NCI-H1048 (cell line): ENCODE data around the gene WDR82.
A peak's percentile ranks its signal among the peaks of the same experiment; 100 is the strongest.

Experiments
- DNase-seq: peaks from one replicate; lab custom pipeline; 2025; lab: John Stamatoyannopoulos, UW

The WDR82 gene

DNA sequence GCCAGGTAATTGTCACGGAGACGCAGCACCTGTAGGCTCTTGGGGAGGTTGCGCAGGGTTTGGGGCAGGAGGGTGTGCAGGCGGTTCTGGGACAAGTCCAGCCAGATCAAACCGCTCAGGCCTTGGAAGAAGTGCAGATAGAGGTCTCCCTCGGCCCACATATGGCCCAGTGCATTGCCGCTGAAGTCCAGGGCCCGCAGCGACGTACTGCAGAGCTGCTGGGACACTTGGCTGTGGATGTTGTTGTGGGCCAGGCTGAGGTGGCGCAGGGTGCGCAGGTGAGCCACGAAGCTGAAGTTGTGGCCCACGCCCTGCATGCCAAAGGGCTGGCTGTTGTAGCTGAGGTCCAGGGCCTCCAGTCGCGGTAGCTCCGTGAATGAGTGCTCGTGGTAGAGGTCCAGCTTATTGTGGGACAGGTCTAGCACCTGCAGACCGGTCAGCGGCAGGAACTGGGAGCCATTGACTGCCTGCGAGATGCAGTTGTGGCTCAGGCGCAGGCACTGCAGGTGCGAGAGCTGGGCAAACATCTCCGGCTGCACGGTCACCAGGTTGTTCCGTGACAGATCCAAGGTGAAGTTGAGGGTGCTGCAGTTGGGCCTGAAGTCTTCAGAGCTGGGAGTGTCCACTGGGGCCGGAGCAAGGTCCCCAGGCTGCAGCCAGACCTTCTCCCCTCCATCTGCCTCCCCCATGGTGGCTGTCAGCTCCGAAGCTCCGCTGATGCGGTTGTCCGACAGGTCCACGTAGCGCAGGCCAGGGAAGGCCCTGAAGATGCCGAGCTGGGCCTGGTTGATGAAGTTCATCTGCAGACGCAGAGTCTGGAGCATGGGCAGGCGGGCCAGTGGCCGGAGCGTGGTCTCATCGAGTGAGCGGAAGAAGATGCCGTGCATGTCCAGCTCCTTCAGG lies 55.9 kb downstream of the WDR82 start:
- no peak for DNase-seq

DNA sequence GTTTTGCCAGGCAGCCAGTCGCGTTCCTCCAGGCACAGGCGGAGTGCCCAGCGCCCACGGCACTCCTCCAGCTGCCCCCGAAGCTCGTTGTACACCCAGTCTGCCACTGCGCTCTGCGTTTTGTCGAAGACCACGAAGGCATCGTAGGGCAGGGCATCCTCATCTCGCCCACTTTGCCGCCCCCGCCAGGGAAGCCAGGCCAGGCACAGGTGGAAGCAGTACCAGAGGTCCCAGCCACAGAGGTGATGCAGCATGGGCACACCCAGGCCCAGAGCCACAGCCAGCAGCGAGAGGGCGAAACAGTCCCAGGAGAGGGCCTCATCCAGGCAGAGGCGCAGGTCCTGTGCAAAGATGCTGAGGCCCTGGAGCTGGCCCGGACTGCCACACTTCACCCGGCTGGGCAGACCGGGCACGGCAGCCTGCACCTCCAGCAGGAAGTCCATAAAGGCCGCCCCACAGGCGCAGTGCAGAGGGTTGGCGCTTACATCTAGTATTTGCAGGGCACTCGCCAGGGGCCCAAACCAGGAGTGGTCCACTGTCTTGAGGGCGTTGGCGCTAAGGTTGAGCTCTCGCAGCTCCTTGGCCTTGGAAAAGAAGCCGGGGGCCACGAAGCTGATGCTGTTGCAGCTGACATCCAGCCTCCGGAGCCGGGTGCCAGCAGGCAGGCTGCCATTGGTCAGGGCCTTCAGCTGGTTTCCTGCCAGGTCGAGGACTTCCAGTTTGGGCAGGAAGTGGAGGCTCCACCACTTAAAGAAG lies 56.7 kb downstream of the WDR82 start:
- no peak for DNase-seq

DNA sequence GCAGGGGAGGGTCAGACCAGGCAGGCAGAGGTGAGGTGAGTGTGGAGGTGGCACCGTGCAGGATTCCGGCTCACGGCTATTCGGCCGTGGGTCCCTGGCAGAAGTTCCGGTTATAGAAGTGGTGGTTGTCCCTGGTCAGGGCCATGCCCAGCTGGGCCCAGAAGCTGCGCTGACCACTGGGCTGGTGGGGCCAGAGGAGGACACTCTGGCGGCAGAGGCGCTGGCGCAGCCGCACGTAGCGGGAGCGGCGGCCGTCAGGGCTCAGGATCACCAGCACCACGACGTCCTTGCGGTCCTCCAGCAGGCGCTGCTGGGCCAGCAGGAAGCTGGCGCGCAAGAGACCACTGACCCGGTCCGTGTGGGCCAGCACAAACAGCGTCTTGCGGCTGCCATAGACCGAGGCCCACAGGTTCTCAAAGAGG lies 57.3 kb downstream of the WDR82 start:
- DNase-seq: no peak

DNA sequence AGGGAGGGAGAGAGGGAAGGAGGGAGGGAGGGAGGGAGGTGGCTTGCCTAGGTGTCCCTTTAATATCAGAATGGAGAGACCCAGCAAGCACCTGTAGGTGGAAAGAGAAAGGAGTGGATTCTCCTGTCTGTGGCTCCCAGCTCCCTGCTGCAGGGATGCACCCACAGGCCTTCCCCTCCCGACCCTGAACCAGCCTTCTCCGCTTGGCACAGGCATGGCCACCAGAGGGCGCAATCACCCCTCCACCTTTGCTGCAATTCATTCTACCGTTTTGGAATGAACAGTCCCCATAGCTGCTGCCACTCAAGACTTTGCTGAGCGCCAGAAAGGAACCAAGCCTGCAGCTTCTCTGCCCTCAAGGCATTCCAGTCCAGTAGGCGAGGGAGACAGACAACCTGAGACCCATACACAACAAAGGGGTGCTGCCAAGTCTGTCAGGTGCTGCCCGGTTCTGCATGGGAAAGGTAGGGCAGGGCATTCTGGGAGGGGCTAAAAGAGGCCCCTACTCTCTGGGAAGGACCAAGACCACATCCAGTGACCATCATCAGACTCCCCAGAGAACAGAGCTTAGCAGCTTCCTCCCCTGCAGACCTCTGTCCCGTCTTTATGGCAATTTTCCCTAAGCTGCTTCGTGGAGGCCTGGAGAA lies 57.9 kb downstream of the WDR82 start:
- peak; percentile 39 for DNase-seq

DNA sequence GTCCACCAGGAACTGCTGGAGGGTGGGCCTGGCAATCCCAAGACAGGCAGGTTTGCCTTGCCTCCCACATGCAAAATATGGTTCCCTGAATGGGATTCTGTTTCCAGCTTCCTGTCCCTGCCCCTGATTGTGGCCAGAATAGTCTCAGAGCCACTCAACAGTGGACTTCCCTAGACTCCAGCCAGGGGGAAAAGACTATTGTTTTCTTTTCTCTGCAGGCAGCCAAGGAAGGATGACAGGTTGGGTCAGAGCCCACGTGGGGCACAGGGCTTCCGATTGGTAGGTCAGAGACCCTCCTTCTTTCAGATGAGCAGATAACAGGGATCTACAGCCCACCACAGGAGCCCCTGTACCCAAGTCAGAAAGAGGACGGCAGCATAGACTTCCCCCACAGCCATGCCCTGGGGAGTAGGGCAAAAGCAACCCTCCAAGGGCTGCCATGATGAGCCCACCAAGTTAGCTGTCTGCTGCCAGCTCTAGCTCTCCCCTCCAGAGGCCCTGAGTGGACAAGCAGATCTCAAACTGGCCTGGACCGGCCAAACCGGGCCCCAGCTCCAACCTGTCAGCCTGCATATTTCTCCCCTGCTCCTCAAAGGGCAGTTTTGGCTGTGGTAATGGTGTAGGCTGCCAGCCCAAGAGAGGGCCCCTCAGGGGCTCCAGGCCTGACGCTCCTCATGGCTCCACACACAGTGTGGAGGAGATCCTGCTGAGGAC lies 59.4 kb downstream of the WDR82 start:
- DNase-seq: no peak

DNA sequence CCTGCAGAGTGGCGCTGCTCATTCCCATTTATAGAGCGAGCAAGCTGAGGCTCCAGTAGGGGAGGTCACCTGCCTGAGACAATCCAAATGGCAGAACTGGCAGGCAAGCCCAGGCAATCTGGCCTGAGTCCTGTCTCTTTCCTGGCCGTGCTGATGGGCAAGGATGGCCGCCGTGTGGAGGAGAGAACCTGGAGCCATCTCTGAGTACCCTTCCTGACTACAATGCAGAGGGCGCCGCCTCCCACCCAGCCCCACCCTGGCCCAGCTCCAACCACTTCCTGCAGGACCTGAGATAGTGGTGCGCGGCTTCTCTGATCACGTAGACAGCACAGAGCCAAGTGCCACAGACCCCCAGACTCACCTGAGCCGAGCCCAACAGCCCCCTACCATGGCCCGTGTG lies 60.0 kb downstream of the WDR82 start:
- no peak for DNase-seq

DNA sequence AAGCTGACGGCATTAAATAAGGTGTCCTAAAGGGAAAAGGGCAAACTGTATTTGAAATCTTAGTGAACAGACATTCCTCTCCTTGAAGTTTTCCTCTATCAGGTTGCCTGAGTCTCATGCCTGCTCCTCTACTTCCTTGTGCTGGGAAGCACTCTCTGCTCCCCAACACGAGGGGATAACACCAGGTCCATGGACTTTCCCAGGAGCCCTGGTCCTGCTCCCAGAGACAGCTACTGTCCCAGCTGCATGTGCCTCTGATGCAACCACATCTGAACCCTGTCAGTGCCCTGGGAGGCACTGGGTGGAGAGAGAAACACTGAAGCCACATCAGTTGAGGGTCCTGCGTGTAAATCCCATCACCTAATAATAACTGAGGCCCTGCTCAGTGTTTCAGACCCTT lies 60.4 kb downstream of the WDR82 start:
- no peak for DNase-seq

DNA sequence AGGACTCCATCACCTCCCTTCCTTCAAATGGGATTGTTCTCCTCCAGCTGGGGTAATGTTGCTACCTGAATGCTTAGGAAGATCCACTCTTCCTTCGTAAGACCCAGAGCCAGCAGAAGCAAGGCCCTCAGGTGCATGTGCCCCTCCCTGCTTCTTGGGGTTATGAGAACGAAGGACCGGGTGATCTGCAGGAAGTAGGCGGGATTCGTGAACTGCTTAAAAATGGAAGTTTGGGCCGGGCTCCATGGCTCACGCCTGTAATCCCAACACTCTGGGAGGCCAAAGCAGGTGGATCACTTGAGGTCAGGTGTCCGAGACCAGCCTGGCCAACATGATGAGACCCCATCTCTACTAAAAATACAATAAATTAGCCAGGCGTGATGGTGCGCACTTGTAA lies 61.0 kb downstream of the WDR82 start:
- DNase-seq: no peak

DNA sequence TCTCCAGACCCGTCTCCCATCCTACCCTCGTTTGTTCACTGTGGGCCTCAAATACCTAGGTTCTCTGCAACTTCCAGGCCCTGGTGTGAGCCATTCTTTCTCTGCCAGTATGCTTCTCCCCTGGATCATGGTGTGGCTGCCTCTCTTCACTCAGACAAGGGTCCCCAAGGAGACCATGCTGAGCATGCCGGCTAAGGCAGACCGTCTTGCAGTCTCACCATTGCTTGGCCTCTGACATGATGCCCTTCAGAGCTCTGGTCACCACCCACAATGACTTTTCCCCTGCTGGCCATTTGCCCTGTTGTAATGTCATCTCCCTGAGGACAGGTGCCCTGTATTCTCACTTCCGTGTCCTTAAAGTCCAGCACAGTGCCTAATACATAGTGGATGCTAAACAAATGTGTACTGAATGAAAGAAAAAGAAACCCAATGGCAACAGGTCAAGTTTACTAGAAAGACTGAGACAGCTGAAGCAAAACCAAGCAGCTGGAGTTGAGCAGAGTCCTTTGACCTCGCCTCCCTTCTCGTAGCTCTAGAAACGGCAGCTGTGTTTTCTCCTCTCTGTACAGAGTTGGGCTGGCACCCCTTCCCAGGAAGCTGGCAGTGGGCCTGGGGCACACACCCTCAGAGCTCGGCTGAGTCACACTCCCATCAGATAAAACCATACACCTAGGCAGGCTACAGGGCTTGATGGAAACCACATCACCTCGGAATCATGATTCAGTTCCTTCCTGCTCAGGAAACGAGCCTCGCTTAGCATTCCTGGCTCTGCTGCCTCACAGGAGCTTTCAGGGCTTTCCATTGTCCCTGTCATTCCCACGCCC lies 61.7 kb downstream of the WDR82 start:
- DNase-seq: no peak

DNA sequence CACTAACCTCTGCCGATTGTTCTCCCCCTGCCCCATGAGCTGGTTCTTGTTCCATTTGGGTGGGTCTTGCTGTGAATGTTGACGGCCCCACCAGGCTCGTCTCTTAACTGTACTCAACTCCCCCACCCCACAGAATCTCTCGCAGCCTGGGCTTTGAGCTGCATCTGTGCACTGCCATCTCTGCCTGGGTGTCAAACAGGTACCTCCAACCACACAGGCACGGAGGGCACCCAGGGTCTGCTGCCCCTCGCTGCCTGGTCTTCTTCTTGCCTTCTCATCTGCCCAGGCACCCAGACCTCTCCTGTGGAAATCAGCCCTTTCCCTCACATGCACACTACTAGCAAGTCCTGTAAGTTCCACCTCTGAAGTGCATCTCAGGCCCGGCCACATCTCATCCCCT lies 63.1 kb downstream of the WDR82 start:
- no peak for DNase-seq

DNA sequence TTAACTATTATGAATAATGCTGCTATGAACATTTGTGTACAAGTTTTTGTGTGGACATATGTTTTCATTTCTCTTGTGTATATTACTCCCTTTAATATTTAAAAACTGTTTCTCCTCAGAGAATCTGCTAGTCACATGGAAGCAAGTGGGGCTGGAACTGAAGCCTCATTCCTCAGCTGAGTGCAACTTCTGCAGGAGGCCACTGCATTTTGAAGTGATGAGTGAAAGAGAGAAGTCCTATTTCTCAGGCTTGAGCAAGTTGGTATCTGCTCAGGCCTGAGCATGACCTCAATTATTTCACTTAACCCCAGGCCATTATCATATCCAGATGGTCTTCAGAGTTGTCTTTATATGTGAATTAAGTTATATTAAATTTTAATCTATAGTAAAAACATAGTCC lies 64.5 kb downstream of the WDR82 start:
- no peak for DNase-seq

DNA sequence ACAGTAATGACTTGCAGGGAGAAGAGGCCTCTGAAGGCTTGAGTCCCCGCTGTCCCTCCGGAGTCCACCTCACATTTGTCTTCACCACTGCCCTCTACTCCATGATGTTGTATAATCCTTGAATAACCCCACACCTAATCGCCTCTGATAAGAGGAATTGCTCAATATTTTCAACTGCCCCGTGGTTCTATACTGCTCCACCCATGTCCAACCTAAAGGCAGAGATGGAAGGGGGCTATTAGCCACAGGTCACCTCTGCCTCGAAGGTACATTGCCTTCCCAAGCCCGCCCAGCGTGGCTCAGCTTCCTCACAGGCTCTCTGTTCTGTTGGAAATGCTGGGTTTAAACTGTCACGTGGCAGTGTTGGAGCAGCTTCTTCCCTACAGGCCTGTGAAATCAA lies 65.4 kb downstream of the WDR82 start:
- no peak for DNase-seq

DNA sequence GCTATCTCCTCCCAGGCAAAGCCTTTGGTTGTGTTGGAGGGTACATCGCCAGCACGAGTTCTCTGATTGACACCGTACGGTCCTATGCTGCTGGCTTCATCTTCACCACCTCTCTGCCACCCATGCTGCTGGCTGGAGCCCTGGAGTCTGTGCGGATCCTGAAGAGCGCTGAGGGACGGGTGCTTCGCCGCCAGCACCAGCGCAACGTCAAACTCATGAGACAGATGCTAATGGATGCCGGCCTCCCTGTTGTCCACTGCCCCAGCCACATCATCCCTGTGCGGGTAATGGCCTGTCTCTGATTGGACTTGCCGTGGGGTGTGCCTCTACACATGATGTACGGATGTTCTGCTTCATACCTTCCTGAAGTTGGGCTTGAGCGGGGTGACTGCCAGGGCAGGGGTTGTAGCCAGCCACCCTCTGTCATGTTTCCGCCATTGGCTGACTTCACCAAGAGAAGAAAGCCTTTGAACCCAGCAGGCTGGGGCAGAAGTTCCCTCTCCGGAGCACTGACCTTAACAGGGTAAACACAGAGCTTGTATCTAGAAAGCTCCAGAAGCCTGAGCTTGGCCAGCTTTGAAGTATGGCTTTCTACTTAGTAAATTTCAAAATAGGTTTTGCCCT lies 67.1 kb downstream of the WDR82 start:
- DNase-seq: no peak

DNA sequence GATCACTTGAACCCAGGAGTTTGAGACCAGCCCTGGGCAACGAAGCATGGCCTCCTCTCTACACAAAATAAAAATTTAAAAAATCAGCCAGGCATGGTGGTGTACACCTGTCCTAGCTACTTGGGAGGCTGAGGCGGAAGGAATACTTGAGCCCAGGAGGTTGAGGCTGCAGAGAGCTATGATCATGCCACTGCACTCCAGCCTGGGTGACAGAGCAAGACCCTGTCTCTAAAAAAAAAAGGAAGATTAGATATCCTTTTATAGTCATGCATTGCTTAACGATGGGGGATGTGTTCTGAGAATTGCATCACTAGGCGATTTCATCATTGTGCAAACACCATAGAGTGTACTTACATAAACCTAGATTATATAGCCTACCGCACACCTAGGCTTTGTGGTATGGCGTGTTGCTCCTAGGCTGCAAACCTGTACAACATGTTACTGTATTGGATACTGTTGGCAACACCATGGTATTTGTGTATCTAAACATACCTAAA lies 67.9 kb downstream of the WDR82 start:
- DNase-seq: no peak

DNA sequence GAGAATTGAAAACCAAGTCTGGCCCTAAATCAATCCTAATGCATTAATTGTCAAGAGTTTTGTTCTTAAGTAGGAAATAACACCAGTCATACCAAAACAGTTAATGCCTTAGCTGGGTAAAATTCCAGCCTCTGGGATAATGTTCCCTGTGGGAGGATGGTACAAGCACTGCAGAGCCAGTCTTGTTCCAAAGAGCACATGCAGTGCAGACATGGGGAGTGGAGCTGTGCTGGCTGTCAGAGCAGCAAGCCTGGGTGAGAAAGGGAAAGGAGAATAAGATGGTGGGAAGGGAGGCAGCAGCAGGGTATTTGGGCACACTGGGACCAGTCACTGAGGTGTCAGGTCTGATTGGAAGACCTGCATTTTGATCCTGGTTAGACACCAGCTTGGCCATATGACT lies 68.4 kb downstream of the WDR82 start:
- DNase-seq: no peak

DNA sequence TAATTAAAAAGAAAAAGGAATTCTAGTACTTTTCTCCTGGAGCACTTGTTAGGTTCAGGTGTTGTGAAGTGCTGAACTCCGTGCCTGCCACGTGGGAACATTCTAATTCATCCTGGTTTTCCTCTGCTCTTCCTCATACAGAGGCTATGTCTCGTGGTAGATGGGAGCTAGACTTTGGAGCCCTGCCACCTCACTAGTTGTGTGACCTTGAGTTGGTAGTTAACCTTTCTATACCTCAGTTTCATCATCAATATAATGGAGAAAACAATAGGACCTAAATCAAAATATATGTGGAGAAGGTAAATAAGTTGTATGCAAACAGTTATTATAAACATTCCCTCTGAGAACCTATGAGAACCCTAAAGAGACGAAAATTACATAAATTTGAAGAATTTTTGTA lies 69.9 kb downstream of the WDR82 start:
- no peak for DNase-seq

DNA sequence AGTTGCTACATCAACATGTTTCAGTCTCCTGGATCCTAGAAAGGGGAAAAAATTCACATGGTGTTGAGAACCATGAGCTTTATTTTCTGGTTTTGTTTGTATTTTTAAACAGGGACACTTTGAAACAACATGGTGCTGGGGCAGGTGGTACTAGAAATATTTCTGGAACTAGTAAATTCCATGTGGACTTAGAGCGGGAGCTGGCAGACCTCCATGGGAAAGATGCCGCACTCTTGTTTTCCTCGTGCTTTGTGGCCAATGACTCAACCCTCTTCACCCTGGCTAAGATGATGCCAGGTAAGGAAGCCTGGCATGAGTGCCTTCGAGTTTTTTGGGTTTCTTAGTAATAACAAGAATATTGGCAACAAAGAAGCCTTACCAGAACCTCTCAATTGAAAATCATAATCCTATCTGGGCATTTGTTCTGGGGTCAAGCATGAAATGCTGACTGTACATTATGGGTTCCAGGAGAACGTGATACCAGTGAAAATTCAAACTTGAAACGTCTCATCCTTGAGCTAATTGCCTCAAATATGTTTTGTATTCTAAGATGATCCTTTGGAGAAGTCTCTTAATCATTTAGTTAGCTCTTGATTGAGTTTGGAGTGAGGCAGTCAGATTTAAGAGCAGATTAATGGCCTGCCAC lies 72.6 kb downstream of the WDR82 start:
- DNase-seq: no peak
